Right cardiac atrium (tissue), 5 donors: Measurements from ENCODE around the gene PLCL2. TPM values are rescaled to one million over a fixed set of nuclear protein-coding genes. Genes with fewer than 3 reads are reported as not detected.
A peak's percentile ranks its signal among the peaks of the same experiment; 100 is the strongest.

ENCODE experiments used
- ATAC-seq, 2 donors: fragments of 200-7000 bp; cut with Tn5 transposase; one replicate each; pipeline versions ENCODE4 v1.8.0 to v1.9.1; 2020; ENCODE audit warnings: moderate library complexity in 2 of 2, mild to moderate bottlenecking in 1 of 2
- DNase-seq, 3 donors: peaks; one replicate each; pipeline ENCODE4 v3.0.0-alpha.2; 2020
- H3K27ac ChIP-seq: one replicate; pipeline ENCODE4 v1.5.1; 2013; ENCODE audit warnings: mild to moderate bottlenecking, low read length, control low read depth, moderate library complexity
- H3K27me3 ChIP-seq: one replicate; pipeline ENCODE4 v1.6.1; 2013; ENCODE audit not compliant: control insufficient read depth, insufficient read depth
- H3K4me1 ChIP-seq: one replicate; pipeline ENCODE4 v1.6.1; 2013; ENCODE audit warnings: low read length; ENCODE audit not compliant: control insufficient read depth, insufficient read depth
- H3K4me3 ChIP-seq: one replicate; pipeline ENCODE4 v1.5.1; 2013; ENCODE audit warnings: low read length, control low read depth
- H3K9me3 ChIP-seq: one replicate; pipeline ENCODE4 v1.6.1; 2013; ENCODE audit warnings: low read length; ENCODE audit not compliant: control insufficient read depth
- WGBS: extraction: QIAGEN DNeasy Blood & Tissue Kit; methylation state at CpG from one replicate; pipeline ENCODE4 v1.1.7; 2013; 5-methylcytosine and 5-hydroxymethylcytosine counted together
- intact Hi-C, 4 donors: fragments of 100-400 bp; cut with DNase I; formaldehyde crosslinking; loops; one replicate each; pipeline versions ENCODE4 v1.11.0 to v1.14.0; 2022 to 2023
- polyA plus RNA-seq: library from polyadenylated mRNA; stranded (reverse); fragments of 200-250 nt; gene quantifications from one replicate; pipeline ENCODE4 v1.2.3, GENCODE V29; 2013
- total RNA-seq, 4 donors: library from RNA; stranded (reverse); fragmentation: NEBNext Ultra II Directional; extraction: Animal tissue kit (Norgen Biotek cat#: 25700); gene quantifications; one replicate each; pipeline ENCODE4 v1.2.1, GENCODE V29; 2021
- donor health status: healthy with polysubstance abuse.
- donor health status: DM: no; HTN: yes; CAD: no.
- donor health status: DM: no; HTN: no; CAD: no.
- donor health status: DM: no; HTN: yes; CAD: no; lungs with severe emphysema.
- donor health status: DM: yes; HTN: yes; CAD: no.

The PLCL2 gene
- total and polyA plus RNA-seq, 5 donors = 12.5 to 47.4 (median 36.9) TPM

DNA sequence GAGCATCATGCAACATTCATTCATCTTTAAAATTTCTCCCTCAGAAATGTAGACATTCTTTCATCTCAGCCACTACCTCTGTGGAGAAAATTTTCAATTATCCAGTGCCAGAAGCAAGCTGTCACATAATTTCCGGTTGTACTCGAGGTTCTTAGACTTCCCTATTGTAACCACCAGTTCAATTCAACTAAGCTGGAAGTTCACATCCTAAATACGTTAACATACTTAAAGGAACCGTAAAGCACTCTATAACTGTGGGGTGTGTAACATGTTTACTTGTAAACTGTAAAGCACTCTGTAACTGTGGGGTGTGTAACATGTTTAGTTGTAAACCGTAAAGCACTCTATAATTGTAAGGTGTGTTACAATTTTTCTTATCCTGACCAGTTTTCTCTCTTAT is 150.3 kb downstream of the PLCL2 start:
- Histone ChIP-seq H3K4me3 (no peak overlapping the region), H3K27me3 (no peaks in the 10 kb centered on the region), H3K9me3 (no peaks in the 10 kb centered on the region), H3K27ac (no peak overlapping the region), H3K4me1 (peaks cover 2% of the 10 kb centered on the region)
- WGBS = 75% methylated on average over 5 of the region's 5 CpGs
- no peak for DNase-seq
- intact Hi-C loops = loop anchor here in 2 of 4 donors (10.0 kb wide), 2 partner anchors 150 to 430 kb away; partner anchors contain the start of genes PLCL2 (in 2 of the 2) and DAZL (in 1 of the 2)
- no peak for ATAC-seq

DNA sequence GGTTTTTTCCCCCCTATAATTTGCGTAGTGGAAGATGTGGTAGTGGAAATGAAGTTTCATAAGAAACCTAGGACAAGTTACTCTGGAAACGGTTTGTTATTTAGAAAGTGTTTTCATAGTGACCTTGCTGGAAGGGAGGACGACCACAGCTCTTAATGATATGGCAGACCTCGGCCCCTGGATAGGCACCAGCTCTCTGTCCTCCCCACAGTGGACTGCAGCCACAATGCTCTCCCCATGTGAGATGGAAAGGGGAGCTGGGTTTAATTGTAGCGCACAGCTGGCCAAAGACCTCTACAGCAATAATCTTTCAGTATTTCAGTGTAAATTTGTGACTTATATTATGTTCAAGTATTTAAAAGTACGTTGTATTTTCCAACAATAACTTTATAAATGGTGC is 151.2 kb downstream of the PLCL2 start:
- 71% methylated on average over 6 of the region's 6 CpGs for WGBS

DNA sequence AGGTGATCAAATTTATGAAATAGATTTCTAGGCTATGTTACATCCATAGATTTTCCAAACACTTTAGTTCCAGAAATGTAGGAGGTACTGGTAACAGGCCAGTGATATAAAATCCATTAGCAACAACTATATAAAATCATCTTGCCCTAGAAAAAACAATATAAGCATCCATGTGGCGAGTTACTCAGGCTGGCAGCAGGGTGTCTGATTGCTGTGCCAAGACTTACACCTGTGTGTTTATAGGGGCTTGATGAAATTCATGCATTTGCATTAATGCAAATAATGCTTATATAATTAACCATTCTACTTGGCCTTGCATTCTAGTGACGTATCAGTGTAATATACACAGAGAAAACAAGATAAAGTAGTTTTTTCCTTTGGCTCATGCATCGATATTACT is 153.4 kb downstream of the PLCL2 start:
- intact Hi-C loops = loop anchor here in 2 of 4 donors (10.0 kb wide), 2 partner anchors 153 to 433 kb away; partner anchors contain the start of genes PLCL2 (in 2 of the 2) and DAZL (in 1 of the 2)
- Histone ChIP-seq H3K4me3 (no peak overlapping the region), H3K27me3 (no peaks in the 10 kb centered on the region), H3K4me1 (peaks cover 2% of the 10 kb centered on the region), H3K9me3 (no peaks in the 10 kb centered on the region), H3K27ac (no peak overlapping the region)
- no peak for ATAC-seq
- DNase-seq = no peak
- WGBS = 89% methylated on average over 3 of the region's 3 CpGs

More for the DNA sequence above, 151.2 kb downstream of the PLCL2 start:
- DNase-seq (no peak), ATAC-seq (no peak)
- Histone ChIP-seq H3K4me3 (no peak overlapping the region), H3K27ac (no peak overlapping the region), H3K27me3 (no peaks in the 10 kb centered on the region), H3K4me1 (peaks cover 2% of the 10 kb centered on the region), H3K9me3 (no peaks in the 10 kb centered on the region)
- intact Hi-C loops = loop anchor here in 2 of 4 donors (10.0 kb wide), 2 partner anchors 151 to 431 kb away; partner anchors contain the start of genes PLCL2 (in 2 of the 2) and DAZL (in 1 of the 2)

DNA sequence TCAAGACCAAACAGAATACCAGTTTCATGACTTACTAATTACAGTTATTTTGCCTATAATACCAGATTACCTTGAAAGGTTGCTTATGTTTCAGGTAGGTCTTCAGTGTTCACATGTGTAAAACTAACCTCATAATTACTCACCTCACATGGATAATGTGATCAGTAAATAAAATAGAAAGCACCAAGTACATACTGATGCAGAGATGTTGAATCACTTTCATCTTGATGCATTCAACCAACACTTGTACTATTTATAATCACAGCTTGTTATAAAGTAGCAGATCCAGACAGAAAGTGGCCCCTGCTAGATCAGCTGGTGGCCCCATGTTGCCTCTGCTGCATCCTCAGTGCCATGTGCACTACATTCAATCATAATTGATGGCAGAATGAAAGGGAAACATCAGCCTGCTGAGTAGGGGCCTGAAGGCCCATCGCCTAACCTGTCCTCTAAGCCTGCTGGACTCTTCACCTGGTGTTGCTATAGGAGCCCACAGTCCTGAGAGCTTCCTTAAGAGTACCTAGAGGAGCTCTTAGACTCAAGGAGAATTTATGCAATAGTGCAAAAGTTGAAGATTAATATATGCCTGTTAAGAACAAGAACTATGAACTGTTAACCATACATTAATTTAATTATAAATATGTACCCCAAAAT is 154.3 kb downstream of the PLCL2 start:
- Histone ChIP-seq H3K27me3 (no peaks in the 10 kb centered on the region), H3K27ac (no peak overlapping the region), H3K9me3 (no peaks in the 10 kb centered on the region), H3K4me1 (peaks cover 3% of the 10 kb centered on the region), H3K4me3 (no peak overlapping the region)
- no peak for DNase-seq
- WGBS = 98% methylated on average over 1 of the region's 1 CpG
- intact Hi-C loops = loop anchor here in 2 of 4 donors (10.0 kb wide), 2 partner anchors 154 to 434 kb away; partner anchors contain the start of genes PLCL2 (in 2 of the 2) and DAZL (in 1 of the 2)
- ATAC-seq = peak in 1 of 2 donors; percentile 26

DNA sequence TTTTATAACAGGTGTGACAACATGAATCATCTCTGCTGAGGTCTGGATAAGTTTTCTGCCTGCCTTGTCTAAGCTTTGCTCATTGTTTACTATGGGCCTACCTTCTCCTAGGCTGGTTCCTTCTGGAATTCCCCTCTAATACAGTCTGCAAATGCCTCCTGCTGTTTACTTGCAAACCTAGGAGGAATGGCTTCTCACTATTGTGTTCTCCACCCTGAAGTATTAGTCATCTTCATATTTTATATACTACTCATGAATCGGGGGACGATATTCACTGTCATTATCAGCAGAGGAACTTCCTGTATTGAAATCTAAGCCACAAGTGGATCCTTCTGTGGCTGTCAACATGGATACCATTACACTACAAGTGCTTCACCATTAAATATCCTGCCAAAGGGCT is 154.8 kb downstream of the PLCL2 start:
- ATAC-seq = peak; percentile 38 to 57
- Histone ChIP-seq H3K27me3 (no peaks in the 10 kb centered on the region), H3K9me3 (no peaks in the 10 kb centered on the region), H3K27ac (no peak overlapping the region), H3K4me3 (no peak overlapping the region), H3K4me1 (peaks cover 4% of the 10 kb centered on the region)
- DNase-seq = no peak
- intact Hi-C loops = loop anchor here in 2 of 4 donors (10.0 kb wide), 2 partner anchors 155 to 435 kb away; partner anchors contain the start of genes PLCL2 (in 2 of the 2) and DAZL (in 1 of the 2)
- WGBS = 13% methylated on average over 2 of the region's 2 CpGs

DNA sequence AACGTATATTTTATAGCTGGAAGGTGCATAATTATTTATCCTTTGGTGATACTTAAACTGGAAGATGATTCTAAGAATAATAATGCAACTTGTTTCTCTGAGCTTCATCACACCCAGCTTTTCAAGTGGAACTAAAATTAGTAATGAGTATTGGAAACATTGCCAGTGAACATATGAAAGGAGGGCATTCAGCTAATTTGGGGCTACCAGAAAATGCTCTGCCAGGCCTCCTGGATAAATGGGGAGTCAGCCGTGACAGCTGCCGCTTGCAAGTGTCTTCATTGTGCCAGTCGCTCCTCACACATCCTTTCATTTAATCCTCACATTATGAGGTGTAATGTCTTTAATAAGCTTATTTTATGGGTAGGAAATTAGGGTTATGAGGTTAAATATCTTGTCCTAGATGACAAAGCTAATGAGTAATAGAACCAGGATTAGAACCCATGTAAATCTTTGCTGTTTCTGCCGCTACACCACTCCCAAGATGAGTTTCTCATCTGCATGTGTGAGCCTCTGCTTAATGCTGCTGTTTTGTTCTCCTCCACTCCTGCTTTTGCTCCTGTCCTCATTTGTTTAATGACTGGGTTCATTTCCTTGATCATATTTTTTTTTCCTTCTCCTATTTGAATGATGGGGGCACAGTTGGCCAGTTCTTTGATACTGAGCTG is 155.7 kb downstream of the PLCL2 start:
- no peak overlapping the region for H3K4me3 ChIP-seq
- H3K27me3 ChIP-seq = no peaks in the 10 kb centered on the region
- intact Hi-C loops = no loop called here
- no peaks in the 10 kb centered on the region for H3K9me3 ChIP-seq
- WGBS = 72% methylated on average over 5 of the region's 5 CpGs
- peak overlapping the region; percentile 80 for H3K27ac ChIP-seq
- peak in 1 of 2 donors; percentile 40 for ATAC-seq
- DNase-seq = no peak
- H3K4me1 ChIP-seq = peaks cover 4% of the 10 kb centered on the region

DNA sequence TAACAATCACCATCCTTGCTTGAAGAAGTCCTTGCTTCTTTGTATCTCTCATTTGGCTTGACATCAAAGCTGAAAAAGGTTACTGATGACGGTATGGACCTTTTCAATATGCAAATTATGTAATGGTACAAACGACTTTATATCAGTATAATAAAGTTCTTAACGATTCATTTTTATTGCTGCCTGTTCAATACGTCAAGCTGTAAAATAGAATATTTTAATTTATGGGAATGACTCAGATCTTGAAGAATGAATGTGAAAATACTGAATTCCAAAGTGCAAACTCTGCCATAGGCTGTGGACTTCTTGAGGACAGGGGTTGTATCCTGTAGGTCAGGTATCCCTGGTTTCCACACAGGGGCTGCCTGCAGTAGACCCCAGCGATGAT is 156.2 kb downstream of the PLCL2 start:
- H3K4me1 ChIP-seq = peaks cover 4% of the 10 kb centered on the region
- WGBS = 85% methylated on average over 5 of the region's 5 CpGs
- no peaks in the 10 kb centered on the region for H3K9me3 ChIP-seq

DNA sequence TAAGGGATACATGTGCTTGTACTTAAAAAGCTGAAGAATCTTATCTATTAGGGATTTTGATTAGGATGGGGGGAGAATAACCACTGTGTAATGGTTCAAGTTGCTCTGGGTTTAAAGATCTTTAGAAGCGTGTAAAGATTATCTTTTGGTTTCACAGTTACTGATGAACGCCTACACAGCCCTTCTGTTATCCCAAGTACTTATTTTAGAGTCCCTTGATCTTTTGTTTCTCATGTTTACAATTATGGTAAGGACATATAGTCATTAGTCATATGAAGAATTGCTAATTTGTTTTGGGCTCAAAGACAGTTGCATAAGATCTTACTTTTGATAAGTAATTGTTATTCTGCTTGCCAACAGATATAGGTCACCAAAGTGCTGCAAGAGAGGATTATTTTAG is 160.1 kb downstream of the PLCL2 start:
- Histone ChIP-seq H3K27me3 (no peaks in the 10 kb centered on the region), H3K27ac (no peak overlapping the region), H3K4me1 (peaks cover 2% of the 10 kb centered on the region), H3K4me3 (no peak overlapping the region), H3K9me3 (no peaks in the 10 kb centered on the region)
- no peak for ATAC-seq
- 58% methylated on average over 2 of the region's 2 CpGs for WGBS
- intact Hi-C loops = no loop called here
- DNase-seq = no peak

More for the DNA sequence above, 156.2 kb downstream of the PLCL2 start:
- H3K4me3 ChIP-seq = no peak overlapping the region
- no peak overlapping the region for H3K27ac ChIP-seq
- DNase-seq = no peak
- intact Hi-C loops = no loop called here
- no peak for ATAC-seq
- H3K27me3 ChIP-seq = no peaks in the 10 kb centered on the region

DNA sequence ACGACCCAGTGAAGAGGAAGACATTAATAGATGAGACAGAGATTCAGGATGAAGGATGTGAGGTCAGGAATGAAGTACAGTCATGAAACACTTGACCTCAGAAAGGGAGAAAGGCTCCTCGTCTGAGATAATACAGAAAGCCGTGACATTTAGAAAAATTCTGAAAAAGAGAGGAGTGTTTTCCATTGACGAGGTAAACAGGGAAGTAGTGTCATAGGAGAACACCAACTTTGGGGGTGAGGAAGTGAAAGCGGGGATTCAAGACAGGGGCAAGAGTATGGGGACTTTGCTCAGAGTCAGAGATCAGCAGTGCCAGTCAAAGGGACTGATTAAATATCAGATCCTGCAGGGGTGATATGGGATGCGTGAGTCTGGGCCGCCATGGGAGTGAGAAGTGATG is 160.9 kb downstream of the PLCL2 start:
- no peak overlapping the region for H3K27ac ChIP-seq
- H3K4me3 ChIP-seq = no peak overlapping the region
- ATAC-seq (no peak), DNase-seq (no peak)
- 85% methylated on average over 7 of the region's 7 CpGs for WGBS
- intact Hi-C loops = no loop called here
- no peaks in the 10 kb centered on the region for H3K27me3 ChIP-seq
- peaks cover 2% of the 10 kb centered on the region for H3K4me1 ChIP-seq
- H3K9me3 ChIP-seq = no peaks in the 10 kb centered on the region

DNA sequence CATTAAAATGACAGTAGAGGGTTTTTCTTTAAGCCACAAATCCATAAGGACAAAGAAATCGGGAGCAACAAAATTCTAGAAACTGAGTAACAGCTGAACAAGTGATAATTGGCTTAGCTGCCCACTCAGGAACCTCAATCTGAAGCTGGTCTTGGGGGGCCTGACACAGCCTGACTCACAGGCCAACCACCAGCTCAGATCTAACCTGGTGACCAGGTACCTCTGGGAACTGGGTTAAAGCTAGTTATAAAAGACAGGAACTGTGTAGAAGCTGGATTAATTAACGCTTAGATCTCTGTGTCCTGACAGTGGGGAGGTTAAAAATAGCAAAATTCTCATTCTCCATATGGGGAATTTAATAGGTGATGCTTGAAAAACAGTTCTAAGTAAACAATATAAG is 161.9 kb downstream of the PLCL2 start:
- DNase-seq (no peak), ATAC-seq (no peak)
- Histone ChIP-seq H3K4me1 (peaks cover 2% of the 10 kb centered on the region), H3K9me3 (no peaks in the 10 kb centered on the region), H3K4me3 (no peak overlapping the region), H3K27me3 (no peaks in the 10 kb centered on the region), H3K27ac (no peak overlapping the region)
- intact Hi-C loops = no loop called here
- 92% methylated on average over 2 of the region's 2 CpGs for WGBS

DNA sequence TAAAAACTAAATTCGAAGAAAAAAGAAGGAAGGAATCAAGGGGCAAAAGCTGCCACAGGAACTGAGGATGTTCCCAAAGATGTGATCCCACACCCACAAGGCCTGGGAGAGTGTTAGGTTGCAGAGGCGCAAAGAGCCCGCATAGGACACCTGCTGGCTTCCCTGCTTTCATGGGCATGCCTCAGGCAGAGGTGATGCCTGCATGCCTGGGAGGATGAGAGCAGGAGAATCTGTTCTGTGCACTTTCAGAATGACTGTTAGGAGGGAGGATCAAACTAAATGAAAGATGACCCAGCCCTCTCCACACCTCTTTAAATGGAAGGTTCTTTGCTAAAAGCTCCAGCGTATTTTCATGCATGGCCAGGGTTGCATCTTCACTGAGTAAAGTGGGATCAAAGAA is 162.4 kb downstream of the PLCL2 start:
- Histone ChIP-seq H3K4me3 (no peak overlapping the region), H3K27ac (no peak overlapping the region), H3K27me3 (no peaks in the 10 kb centered on the region), H3K9me3 (no peaks in the 10 kb centered on the region), H3K4me1 (peaks cover 2% of the 10 kb centered on the region)
- intact Hi-C loops = no loop called here
- ATAC-seq (no peak), DNase-seq (no peak)
- 88% methylated on average over 4 of the region's 4 CpGs for WGBS
